HG02759 (cell line): Measurements from ENCODE around the gene PPP4R2.
"Not testable (repeated sequence)": the region's sequence is repeated elsewhere in the genome, so short reads cannot be mapped to it uniquely, and the experiment has no call there.

ENCODE experiments used
- ATAC-seq: cut with Tn5 transposase; IDR thresholded peaks from one replicate; pipeline ENCODE4 v1.9.1; 2021; ENCODE audit warnings: mild to moderate bottlenecking, moderate library complexity; ENCODE audit not compliant: unreplicated experiment

Gene PPP4R2

DNA sequence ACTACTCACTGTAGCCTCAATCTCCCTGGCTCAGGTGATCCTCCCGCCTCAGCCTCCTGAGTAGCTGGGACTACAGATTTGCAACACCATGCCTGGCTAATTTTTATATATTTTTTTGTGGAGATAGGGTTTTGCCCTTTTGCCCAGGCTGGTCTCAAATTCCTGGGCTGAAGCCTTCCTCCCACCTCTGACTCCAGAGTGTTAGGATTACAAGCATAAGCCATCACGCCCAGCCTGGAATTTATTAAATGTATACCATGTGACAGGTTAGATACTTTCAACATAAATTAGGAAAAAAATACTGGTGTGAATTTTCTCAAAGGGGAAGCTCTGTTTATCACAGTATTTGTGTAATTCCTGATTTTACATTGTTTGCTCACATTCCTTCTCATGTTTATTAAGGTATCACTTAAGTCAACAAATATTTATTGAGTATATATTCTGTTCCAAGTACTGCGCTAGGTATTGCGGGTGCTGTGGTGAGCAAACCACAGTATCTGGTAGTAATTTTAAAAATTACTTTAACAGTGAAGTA is 24.8 kb downstream of the PPP4R2 start:
- ATAC-seq, result no peak

DNA sequence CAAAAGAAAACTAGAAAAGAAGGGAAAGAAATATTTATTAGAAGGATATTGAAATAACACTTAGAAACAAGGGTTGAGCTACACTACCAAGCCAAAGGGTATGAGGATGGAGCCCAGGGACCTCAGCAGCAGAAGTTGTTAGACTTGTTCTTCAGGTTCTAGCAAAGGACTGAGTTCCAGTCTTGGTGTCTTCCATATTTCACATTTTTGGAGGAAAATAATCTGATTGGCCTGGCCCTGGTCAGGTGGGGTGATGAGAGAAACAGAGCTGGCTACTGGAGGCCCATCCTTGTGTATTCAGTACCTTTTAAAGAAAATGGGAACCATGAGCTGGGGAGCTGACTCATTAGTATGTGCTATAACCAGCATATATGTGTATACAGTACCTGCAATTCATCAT is 28.2 kb downstream of the PPP4R2 start:
- no peak for ATAC-seq

DNA sequence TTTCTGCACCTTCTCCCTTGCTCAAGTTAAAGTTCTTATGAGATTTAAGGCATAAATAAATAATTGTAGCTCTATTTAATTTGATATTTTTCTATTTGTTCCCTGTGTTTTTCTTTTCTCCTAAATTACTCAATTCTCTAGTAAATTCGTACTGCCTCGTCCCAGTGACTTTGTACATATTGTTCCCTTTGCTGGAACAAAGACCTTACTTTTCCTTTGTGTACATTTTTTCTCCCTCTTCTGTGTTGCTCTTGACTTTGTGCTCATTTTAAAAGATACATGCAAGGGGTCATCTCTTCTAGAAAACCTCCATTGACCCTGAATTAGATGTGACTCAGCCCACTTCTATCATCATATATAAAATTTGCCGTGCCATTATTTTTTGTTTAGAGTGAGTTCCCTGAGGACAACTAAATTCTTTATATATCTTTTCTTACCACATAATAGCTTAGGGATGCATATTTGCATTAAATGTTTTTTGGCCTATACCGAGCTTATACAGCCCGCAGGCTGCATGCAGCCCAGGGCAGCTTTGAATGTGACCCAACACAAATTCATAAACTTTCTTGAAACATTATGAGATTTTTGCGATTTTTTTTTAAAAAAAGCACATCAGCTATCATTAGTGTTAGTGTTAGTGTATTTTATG is 29.6 kb downstream of the PPP4R2 start:
- ATAC-seq, result no peak

DNA sequence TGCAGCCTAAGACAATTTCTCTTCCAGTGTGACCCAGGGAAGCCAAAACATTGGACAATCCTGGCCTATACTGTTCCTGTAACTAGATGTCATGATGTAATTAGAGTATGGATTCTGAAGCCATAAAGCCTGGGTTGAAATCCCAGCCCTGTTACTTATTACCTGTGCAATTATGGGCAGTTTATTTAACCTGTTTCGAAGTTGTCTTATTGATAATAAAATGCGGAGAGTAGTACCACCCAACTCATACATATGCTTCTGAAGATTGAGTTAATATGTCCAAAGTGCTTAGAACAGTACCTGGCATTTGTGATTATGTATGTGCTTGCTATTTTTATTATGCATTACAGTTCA is 30.1 kb downstream of the PPP4R2 start:
- no peak for ATAC-seq

DNA sequence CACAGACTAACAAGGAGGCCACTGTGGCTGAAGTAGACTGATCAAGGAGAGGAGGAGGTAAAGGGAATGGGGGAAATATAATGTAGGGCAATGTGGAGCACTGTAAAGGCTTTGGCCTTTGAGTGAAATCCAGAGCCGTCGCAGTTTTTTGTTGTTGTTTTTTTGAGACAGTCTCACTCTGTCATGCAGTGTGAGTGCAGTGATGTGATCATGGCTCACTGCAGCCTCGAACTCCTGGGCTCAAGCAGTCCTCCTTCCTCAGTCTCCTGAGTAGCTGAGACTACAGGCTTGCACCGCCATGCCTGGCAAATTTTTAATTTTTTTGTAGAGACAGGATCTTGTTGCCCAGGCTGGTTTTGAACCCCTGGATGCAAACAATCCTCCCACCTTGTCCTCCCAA is 32.2 kb downstream of the PPP4R2 start:
- ATAC-seq, result no peak

DNA sequence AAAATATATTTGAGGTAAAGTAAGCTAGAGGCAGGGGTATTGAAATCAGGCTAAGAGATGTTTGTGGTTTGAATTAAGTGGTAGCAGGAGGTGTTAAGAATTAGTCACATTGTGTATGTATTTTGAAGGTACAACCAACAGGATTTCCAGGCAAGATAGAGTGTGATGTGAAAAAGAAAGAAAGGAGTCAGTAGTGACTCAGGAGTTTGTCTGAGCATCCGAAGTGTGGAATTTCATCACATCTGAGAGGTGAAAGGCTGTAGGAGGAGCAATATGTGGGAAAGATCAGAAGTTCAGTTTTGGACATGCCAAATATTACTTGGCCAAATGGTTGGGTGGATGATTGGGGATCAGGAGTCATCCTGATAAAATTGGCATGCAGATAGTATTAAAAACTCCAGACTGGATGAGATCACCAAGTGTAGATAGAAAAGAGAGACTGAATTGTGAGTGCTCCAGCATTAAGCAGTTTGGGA is 32.7 kb downstream of the PPP4R2 start:
- ATAC-seq, result no peak

DNA sequence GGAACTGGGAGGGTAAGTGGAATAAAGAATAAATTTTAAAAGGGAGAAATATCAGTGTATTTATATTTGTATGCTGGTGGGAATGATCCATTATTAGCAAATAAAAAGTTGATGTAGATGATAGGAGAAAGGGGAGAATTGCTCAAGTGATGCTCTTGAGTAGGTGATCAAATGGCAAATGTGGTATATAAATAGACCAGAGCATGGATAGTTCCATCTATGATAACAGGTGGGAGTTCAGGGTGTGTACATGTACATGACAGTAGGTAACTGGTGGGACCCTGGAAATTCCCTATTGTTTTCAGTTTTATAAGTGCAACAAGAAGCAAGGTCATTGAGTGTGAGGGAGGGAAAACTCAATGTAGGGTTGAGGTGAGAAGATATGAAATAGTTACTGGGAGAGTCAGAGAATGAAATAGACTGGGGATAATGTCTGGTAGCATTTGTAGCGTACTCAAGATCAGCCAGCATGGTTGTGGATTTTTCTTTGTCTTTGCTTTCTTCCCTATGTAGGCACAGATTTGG is 33.5 kb downstream of the PPP4R2 start:
- ATAC-seq, result no peak

DNA sequence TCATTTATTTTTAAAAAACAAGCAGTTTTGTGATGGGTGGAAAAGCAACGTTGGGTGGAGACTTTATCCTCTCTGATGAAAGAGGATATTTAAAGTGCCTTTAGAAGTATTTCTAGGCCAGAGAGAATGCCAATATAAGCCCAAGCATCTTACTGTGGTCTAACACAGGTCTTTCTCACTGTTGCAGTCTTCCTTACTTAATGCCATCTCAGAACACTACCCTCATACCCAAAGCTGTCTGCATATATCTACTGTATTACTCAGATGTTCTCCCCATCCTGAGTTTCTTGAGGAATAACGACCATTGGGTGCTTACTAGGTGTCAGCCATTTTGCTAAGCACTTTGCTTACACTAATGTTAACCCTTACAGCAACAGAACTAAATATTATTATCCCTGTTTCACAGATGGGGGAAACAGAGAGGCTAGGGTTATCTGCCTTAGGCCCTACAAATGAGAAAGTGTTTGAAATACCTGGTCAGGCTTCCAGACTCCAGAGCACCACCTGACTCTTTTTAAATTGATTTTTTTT is 35.0 kb downstream of the PPP4R2 start:
- ATAC-seq, result no peak

DNA sequence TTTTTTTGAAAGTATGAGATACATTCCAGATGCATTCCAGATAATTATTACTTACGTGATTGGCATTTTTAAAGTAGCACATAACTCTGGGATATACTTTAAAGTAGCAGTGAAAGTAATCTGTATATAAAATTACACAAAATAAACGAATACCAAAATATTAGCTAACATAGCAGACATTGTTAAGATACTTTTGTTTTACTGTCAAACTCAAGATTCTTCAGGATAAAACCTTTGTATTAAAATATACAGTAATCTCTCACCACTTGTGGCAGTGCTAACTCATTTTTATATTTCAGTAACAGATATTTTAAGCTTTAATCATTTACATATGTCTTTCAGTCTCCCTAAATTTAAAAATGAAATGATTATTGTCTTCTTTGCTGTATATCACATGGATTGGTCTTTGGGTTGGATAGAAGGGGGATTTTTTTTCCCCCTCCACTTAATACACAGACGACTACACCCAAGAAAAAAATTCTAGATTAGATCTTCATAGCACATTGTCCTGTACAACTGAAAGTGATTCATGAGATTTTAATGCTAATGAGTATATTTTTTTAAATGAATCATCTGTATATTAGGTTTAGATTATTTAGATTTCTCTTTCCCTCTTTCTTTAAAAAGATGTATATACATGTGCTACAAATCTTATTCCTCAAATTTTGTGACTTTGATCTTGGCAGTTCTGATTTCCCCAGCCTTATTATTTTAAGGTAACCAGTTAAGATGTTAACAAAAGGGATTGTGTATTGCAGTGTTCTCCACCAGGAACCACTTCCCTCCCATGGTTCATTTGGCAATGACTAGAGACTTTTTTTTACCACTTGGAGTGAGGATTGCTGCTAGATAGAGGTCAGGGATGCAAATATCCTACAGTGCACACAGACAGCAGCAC is 40.3 kb downstream of the PPP4R2 start:
- ATAC-seq, result no peak

DNA sequence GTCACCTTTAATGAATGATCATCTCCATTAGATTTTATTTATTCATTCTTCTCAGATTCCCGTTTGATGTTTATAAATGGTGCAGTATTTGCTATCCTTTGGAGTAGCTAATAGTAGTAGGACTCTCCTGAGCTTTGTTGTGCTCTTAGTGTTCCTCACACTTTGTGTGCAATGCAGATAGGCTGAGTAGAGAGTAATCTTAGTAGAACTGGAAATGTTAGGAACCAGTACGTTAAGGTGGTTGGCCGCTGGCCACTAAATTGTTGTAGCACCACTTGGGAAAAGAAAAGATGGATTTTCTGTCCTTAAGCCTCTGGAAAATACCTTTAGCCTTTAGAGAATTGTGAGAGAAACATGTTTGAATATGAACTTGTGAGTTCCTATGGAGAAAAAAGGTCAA is 44.9 kb downstream of the PPP4R2 start:
- ATAC-seq, result no peak

DNA sequence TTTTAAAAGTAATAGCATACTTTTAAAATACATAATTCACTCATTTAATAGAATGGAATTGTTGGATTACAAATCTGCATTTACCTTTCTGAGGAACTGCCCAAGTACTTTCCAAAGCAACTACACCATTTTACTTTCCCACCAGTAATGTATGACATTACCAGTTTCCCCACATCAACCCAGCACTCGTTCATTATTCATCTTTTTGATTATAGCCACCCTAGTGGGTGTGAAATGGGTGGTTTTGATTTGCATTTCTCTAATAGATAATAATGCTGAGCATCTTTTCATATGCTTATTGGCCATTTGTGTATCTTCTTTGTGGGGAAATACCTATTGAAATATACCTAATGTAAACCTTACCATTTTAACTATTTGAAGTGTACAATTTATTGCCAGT is 46.8 kb downstream of the PPP4R2 start:
- no peak for ATAC-seq

DNA sequence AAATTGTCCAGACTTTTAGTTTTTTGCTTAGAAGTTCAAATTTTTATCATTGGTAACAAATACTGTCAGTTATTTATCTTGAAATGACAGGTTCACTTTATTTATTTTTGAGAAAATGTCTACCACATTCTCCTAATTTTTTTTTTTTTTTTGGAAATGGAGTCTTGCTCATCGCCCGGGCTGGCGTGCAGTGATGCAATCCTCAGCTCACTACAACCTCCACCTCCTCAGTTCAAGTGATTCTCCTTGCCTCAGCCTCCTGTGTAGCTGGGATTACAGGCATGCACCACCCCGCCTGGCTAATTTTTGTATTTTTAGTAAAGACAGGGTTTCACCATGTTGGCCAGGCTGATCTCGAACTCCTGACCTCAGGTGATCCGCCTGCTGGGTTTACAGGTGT is 48.8 kb downstream of the PPP4R2 start:
- ATAC-seq, result no peak

DNA sequence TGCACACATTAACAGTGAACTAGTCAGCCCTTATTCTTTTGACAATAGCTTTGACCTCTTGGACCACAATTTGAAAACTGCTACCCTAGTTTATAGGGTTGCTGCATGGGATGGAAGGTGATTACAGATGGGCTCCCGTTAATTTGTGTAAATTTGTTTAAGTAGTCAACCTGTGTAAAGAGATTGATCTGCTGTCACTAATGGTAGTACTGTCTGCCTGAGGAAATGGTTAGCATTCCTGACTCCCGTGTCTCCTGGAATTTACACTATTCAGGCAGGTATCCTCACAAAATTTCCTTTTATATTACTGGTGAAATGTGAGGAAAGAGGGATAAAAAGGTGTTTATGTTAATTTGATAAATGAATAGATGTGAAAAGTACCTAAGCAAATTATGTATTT is 49.6 kb downstream of the PPP4R2 start:
- no peak for ATAC-seq

DNA sequence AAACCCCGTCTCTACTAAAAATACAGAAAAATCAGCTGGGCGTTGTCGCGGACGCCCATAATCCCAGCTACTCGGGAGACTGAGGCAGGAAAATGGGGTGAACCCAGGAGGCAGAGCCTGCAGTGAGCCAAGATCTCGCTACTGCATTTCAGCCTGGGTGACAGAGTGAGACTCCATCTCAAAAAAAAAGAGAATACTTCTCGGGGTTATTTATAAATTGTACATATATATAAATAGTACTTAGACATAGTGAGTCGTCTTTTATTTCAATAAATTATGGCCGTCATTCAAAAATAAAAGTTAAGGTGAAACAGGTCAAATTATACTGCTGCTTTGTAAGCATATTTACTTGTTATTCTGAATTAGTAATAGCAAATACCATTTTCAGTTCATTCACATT is 52.7 kb downstream of the PPP4R2 start:
- ATAC-seq, result no peak

DNA sequence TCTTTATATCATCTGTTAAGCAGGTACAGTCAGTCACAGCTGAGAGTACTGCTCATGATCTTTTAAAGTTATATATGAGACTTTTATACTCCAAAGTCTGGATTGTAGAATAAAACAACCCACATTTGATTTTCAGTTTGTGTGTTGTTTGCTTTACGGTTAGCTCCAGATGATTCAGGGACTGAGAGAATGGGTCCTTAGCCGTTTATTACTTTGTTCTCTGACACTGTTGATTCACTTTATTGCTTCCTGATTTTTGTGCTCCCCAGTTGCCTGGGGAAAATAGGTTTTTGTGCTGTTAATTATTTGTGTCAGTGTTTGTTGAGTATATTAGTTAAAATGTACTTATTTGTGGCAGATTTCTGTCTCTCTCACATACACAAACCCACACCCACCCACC is 56.2 kb downstream of the PPP4R2 start:
- ATAC-seq, result no peak

DNA sequence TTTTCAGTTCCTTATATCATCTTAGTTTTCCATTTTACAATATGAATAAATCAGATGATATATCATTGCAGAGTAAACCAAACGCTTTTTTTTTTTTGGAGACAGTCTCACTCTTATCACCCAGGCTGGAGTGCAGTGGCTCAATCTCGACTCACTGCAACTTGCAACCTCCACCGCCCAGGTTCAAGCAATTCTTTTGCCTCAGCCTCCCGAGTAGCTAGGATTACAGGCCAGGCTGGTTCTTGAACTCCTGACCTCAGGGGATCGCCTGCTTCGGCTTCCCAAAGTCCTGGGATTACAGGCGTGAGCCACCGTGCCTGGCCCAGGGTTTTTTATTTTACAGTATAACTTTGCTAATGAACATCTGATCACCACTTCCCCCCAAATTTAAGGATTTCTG is 59.0 kb downstream of the PPP4R2 start:
- no peak for ATAC-seq

DNA sequence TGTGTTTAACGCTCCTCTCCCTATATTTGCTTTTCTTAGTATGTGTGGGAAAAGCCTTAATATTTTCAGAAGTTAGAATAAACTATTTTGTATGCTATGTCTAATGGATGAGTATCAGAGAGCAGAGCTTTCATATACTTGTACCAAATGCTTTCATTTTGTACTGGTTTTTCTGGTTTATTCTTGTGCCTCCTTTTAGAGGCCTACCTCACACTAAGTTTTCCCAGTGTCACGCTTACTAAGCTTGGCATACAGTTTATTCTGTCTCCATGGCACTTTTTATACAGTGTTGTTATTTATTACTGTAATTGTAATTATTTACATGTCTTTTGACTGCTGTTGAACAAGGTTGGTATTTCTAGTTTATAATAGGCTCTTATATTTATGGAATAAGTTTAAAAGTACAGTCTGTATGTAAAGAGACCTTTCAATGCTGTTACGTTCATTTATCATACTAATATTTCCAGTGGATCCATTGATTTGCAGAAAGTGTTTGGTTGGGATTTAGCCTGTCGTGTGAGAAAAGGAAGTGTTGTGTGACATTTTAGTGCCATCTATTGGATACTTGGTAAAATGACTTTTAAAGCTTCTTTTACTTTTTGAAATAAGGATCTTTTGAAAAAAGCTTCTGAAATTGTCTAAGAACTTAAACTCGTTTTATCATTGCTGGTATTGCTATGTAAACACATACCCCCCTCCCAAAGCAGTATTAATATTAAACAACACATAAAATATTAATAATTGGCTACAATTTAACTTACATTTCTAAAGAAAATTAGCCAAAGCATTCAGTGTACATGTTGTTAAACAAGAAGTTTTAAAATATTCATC is 59.6 kb downstream of the PPP4R2 start:
- ATAC-seq, result no peak

DNA sequence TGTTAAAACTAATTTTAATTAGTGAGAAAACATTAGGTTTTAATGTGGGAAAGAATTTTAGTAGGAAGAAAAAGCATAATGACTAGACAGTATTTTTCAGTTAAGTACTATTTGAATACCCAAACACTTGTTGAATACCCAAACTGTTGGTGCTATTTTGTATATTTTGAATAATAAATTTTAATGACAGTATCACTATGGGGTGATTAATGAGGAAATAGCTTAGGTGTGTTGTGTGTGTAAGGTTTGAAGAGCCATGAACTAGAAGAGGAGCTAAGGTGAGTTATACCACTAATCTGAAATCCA is 60.2 kb downstream of the PPP4R2 start:
- no peak for ATAC-seq

DNA sequence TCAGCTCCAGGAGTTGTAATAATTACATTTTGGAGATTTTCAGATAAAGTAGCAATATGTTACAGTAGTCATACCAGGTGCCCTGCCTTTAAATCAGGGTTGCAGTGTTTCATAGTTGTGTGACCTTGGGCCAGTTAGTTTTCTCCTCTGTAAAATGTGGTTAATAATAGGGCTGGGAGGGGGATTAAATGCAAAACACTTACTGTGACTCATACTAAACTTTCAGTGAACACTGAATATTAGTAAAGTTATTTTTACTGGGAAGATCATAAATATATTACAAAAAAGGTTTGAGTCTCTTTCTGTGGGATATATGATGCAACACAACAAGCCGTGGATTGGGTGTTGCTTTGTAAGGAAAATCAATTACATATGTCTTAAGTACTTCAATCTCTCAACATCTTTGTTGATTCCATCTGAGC is 63.7 kb downstream of the PPP4R2 start:
- no peak for ATAC-seq

DNA sequence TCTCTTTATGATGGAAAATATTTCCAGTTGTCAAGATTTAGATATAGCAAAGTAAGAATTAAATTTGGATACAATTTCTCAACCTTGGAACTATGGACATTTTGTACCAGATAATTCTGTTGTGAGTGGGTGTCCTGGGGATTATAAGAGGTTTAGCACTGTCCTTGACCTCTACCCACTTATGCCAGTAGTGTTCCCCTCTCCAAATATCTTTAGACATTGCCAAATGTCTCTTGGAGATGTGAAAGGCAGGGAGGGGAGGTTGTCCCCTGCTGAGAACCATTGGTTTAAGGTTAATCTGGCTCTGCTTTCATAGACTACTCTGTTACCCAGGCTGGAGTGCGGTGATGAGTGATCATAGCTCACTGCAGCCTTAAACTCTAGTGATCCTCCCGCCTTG is 64.8 kb downstream of the PPP4R2 start, which contains the start of gene EBLN2:
Gene EBLN2, plus strand, starts transcription at position 244 of the 400 bp plus-strand sequence. CDS start 423 bp downstream, outside the sequence.
- no peak for ATAC-seq

DNA sequence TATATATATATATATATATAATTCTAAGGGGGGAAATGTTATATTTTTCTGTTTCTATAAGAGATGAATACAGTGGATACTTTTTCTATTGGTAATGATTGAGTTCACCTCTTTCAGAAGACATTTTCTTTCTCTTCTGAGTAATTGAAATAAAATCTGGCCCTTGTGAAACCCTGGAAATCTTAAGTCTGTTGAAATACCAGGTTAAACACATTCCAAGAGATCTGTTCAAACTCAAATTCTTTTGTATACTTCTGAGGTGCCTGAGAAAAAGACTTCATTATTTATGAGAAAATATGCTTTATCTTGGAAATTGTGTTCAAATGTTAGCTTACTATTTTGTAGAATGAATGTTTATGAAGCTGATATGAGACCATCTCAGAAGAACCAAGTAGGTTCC is 69.6 kb downstream of the PPP4R2 start:
- ATAC-seq, result not testable (repeated sequence)
